Cardiac muscle cell (in vitro differentiated cells and primary cell): ENCODE data around the gene FAM78A. TPM values are rescaled to one million over a fixed set of nuclear protein-coding genes. Genes with fewer than 3 reads are reported as not detected.

Source experiments
- DNase-seq, 2 donors: peaks; one replicate each; pipeline versions ENCODE4 v3.0.0 to v3.0.0-alpha.2; 2010 to 2017; ENCODE audit warnings: low read depth in 1 of 2, low spot score in 1 of 2
- H3K27ac ChIP-seq: fragments of 200-600 bp; sonication (generic); 2 replicates; pipeline ENCODE4 v1.5.1; 2016
- H3K27me3 ChIP-seq: fragments of 200-600 bp; sonication (generic); 2 replicates; pipeline ENCODE4 v1.6.0; 2016; ENCODE audit warnings: control low read depth
- H3K36me3 ChIP-seq: fragments of 200-600 bp; sonication (generic); 2 replicates; pipeline ENCODE4 v1.5.1; 2016; ENCODE audit warnings: control low read depth
- H3K4me1 ChIP-seq: fragments of 200-600 bp; sonication (generic); 2 replicates; pipeline ENCODE4 v1.8.1; 2017; ENCODE audit warnings: low read depth, mild to moderate bottlenecking, mixed run types
- H3K4me3 ChIP-seq: fragments of 200-600 bp; sonication (generic); 2 replicates; pipeline ENCODE4 v1.5.1; 2016; ENCODE audit warnings: mild to moderate bottlenecking
- H3K9me3 ChIP-seq: fragments of 200-600 bp; sonication (generic); 2 replicates; pipeline ENCODE4 v1.5.1; 2017; ENCODE audit warnings: low read depth, mild to moderate bottlenecking, control low read depth
- polyA plus RNA-seq: library from polyadenylated mRNA; unstranded; fragments of >200 nt; fragmentation: Nextera tagmentation; extraction: Ambion mirVana; gene quantifications from 2 replicates; pipeline ENCODE4 v1.2.1, GENCODE V29; 2016
- total RNA-seq: library from RNA; depleted of rRNA; stranded (reverse); fragments of >200 nt; gene quantifications from 2 replicates; pipeline ENCODE4 v1.2.3, GENCODE V29; 2016
- TF ChIP-seq, protein P1 (sequence below): IDR thresholded peaks from 2 replicates; pipeline ENCODE4 v1.5.1; 2012; ENCODE audit warnings: low read depth, mild to moderate bottlenecking, low read length

The FAM78A gene, protein sequence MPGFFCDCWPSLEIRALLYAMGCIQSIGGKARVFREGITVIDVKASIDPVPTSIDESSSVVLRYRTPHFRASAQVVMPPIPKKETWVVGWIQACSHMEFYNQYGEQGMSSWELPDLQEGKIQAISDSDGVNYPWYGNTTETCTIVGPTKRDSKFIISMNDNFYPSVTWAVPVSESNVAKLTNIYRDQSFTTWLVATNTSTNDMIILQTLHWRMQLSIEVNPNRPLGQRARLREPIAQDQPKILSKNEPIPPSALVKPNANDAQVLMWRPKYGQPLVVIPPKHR
- total RNA-seq, result 39.6 and 42.6 TPM in 2 replicates
- polyA plus RNA-seq, result 21.5 and 29.5 TPM in 2 replicates

DNA sequence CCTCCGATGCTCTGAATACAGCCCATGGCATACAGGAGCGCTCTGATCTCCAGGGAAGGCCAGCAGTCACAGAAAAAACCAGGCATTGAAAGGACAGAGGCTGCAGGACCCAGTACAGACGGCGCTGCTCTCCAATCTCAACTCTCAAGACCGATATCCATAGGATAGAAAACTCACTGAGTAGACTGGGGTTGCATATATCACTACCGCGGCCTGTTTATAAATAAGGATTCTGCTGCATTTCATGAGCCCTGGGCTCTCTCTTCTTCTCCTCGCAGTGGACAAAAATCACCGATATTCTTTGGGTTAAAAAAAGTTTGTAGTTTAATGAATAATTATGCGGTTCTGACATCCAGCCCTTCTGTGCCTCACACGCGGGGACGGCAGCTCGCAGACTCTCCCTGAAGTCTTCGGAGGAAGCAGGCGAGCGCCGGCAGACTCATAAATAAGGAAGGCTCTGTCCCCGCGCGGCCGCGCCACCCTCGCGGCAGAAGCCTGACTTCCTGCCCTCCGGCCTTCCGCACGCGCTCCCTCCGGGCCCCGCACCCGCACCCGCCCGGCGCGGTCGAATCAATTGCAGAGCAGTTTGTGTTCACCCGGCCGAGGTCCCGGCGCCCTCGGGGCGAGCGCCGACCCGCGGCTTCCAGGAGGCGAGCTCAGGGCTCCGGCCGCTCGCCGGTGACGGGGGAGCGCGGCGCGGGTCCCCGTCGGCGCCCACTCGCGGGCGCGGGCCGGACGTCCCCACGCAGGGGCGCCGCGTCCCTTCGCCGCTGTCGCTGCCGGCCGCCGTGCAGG, at the start of gene FAM78A:
FAM78A (minus strand) TSS at position 417 of the 795 bp plus-strand sequence; CDS start at position 86, 331 bp downstream.
- no peaks in the 10 kb centered on the region for H3K36me3 ChIP-seq
- H3K9me3 ChIP-seq, result no peaks in the 10 kb centered on the region
- H3K27ac ChIP-seq, result peak within 1 kb of the TSS; percentile 92
- peak; percentile 22 to 48 for DNase-seq
- H3K27me3 ChIP-seq, result no peaks in the 10 kb centered on the region
- H3K4me3 ChIP-seq, result peak within 1 kb of the TSS; percentile 98
- TF ChIP-seq, protein P1, sequence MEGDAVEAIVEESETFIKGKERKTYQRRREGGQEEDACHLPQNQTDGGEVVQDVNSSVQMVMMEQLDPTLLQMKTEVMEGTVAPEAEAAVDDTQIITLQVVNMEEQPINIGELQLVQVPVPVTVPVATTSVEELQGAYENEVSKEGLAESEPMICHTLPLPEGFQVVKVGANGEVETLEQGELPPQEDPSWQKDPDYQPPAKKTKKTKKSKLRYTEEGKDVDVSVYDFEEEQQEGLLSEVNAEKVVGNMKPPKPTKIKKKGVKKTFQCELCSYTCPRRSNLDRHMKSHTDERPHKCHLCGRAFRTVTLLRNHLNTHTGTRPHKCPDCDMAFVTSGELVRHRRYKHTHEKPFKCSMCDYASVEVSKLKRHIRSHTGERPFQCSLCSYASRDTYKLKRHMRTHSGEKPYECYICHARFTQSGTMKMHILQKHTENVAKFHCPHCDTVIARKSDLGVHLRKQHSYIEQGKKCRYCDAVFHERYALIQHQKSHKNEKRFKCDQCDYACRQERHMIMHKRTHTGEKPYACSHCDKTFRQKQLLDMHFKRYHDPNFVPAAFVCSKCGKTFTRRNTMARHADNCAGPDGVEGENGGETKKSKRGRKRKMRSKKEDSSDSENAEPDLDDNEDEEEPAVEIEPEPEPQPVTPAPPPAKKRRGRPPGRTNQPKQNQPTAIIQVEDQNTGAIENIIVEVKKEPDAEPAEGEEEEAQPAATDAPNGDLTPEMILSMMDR, result no peak
- H3K4me1 ChIP-seq, result peaks cover 50% of the 10 kb centered on the region

DNA sequence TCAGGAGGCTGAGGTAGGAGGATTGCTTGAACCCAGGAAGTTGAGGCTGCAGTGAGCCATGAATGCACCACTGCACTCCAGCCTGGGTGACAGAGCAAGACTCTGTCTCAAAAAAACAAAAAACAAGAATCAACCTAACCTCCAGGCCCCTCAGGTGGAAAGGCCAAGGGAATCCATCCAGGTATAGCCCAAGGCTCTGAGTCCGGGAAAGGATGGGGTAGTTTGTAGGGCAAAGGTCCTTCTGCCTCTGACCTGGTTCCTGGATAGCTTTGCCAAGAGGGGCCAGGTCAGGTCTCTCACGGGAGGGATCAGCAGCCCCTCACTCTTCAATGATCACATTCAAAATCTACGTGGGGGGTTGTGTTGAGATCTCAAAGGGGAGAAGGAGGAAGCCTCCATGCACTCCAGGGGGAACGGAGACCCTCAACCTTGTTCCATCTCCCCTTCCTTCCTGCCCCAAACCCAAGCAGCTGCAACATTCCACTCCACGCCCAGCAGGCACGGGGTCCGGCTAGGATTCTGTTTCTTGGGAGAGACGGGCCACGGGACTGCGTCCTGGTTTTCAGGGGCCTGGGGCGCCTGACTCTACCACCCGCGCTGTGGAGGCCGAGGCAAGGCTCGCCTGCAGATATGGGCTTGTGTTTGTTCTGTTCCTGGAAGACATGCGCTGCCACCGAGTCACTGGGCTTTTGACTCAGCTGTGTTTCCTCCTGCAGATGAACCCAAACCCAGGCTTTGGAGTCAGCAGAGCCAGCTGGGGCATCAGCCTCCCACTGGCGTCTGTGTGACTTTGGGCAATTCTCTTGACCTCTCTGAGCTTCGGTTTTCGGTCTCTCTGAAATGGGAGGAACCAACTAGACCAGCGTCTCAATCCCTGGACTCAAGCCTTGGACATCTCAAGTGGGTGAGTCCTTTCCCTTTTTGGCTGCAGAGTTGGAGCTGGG, 48.7 kb upstream of the FAM78A start:
- H3K27ac ChIP-seq, result peak overlapping the region; percentile 18
- peaks cover 19% of the 10 kb centered on the region for H3K4me1 ChIP-seq
- H3K27me3 ChIP-seq, result no peaks in the 10 kb centered on the region
- no peak overlapping the region for H3K4me3 ChIP-seq
- DNase-seq, result no peak
- TF ChIP-seq, protein P1, result no peak
- H3K9me3 ChIP-seq, result no peaks in the 10 kb centered on the region
- H3K36me3 ChIP-seq, result no peaks in the 10 kb centered on the region

DNA sequence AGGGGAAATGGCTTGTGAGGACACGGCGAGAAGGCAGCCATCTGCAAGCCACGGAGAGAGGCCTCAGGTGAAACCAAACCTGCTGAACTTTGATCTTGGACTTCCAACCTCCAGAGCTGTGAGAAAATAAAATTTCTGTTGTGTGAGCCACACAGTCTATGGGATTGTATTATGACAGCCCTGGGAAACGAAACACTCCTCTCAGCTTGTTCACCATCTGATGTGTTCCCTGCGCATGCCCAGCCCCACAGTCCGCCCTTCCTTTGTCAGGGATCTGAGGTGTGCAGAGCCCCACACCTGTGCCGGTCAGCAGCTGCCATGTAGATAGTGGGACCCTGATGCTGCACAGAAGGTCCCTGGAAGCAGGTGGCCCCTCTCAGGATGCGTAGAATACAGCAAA, 47.3 kb upstream of the FAM78A start:
- Histone ChIP-seq H3K4me1 (peaks cover 7% of the 10 kb centered on the region), H3K4me3 (no peak overlapping the region), H3K27ac (no peak overlapping the region), H3K36me3 (no peaks in the 10 kb centered on the region), H3K27me3 (no peaks in the 10 kb centered on the region), H3K9me3 (no peaks in the 10 kb centered on the region)
- no peak for DNase-seq
- TF ChIP-seq, protein P1, result no peak

DNA sequence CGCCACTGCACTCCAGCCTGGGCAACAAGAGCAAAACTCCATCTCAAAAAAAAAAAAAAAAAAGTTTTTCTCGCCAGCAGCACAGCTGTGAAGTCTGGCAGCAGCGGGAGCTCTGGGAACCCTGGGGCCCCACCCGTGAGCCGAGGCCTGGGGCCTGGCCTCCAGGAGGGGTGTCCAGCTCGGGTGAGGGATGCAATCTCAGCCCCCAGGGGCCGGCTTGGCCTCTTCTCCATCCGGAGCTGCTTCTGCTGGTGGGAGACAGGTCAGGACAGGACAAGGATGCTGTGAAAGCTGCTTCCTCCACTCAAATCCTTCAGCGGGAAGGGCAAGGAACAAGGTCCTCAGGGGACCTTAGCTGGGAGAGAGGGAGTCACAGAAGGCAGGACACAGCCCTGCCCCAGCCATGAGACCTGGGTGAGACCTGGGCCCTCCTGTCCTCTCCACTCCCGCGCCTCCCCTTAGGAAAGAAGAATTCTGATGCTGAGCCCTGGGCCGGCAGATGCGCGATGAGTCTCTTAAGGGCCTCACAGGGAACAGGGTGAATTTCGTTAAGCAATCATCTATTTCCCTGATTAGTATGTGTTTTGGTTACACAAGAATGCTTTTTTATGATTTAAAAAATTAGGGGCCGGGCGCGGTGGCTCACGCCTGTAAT, 43.8 kb upstream of the FAM78A start:
- Histone ChIP-seq H3K27ac (no peak overlapping the region), H3K36me3 (no peaks in the 10 kb centered on the region), H3K4me1 (no peaks in the 10 kb centered on the region), H3K4me3 (no peak overlapping the region), H3K27me3 (no peaks in the 10 kb centered on the region), H3K9me3 (no peaks in the 10 kb centered on the region)
- DNase-seq, result peak in 1 of 2 donors; percentile 21
- TF ChIP-seq, protein P1, result no peak

GRCh38 chr9:131319486-131319885, 43.2 kb upstream of the FAM78A start:
- TF ChIP-seq, protein P1, result no peak
- Histone ChIP-seq H3K36me3 (no peaks in the 10 kb centered on the region), H3K27ac (no peak overlapping the region), H3K4me1 (no peaks in the 10 kb centered on the region), H3K27me3 (no peaks in the 10 kb centered on the region), H3K4me3 (no peak overlapping the region), H3K9me3 (no peaks in the 10 kb centered on the region)
- DNase-seq, result no peak
